WTC11 (cell line): ENCODE results near the gene PRKCE. TPM values are rescaled to one million over a fixed set of nuclear protein-coding genes. Genes with fewer than 3 reads are reported as not detected.

Experiments used
- ATAC-seq: fragments of 200-7000 bp; cut with Tn5 transposase; 2 replicates; pipeline ENCODE4 v1.10.0; 2021; ENCODE audit warnings: mild to moderate bottlenecking, moderate library complexity
- CTCF ChIA-PET: fragments of 300-600 bp; sonication (Branson Sonifier 250); formaldehyde crosslinking; loops from one replicate; lab custom pipeline; 2021; ENCODE audit warnings: antibody characterized with exemption; lab: Charles Lee
- POLR2A ChIA-PET: fragments of 350-600 bp; sonication (Branson Sonifier 250); formaldehyde crosslinking; loops from one replicate; lab custom pipeline; 2021; ENCODE audit warnings: antibody characterized with exemption; lab: Charles Lee
- DNase-seq: peaks from one replicate; pipeline ENCODE4 v3.0.0; 2021; ENCODE audit warnings: low spot score
- H3K27ac Mint-ChIP-seq: 2 replicates; pipeline ENCODE4 v1.8.0; 2021; ENCODE audit warnings: mixed read lengths
- H3K27me3 Mint-ChIP-seq: 2 replicates; pipeline ENCODE4 v1.8.0; 2021; ENCODE audit warnings: low read depth, mild to moderate bottlenecking, moderate library complexity, mixed read lengths
- H3K36me3 Mint-ChIP-seq: 2 replicates; pipeline ENCODE4 v1.8.0; 2021; ENCODE audit warnings: mixed read lengths
- H3K4me1 Mint-ChIP-seq: 2 replicates; pipeline ENCODE4 v1.8.0; 2022; ENCODE audit warnings: mixed read lengths
- H3K4me3 Mint-ChIP-seq: 2 replicates; pipeline ENCODE4 v1.8.0; 2021; ENCODE audit warnings: mild to moderate bottlenecking, moderate library complexity, mixed read lengths
- H3K9me3 Mint-ChIP-seq: 2 replicates; pipeline ENCODE4 v1.8.0; 2021; ENCODE audit warnings: mixed read lengths
- ARID4B ChIP-seq: sonication (generic); formaldehyde crosslinking; IDR thresholded peaks from 2 replicates; pipeline ENCODE4 v1.8.0; 2023; ENCODE audit warnings: missing genetic modification reagents, mild to moderate bottlenecking, borderline replicate concordance
- CBFB ChIP-seq: sonication (generic); formaldehyde crosslinking; IDR thresholded peaks from 2 replicates; pipeline ENCODE4 v1.8.1; 2022; ENCODE audit warnings: mild to moderate bottlenecking, low read depth, missing genetic modification reagents
- E2F5 ChIP-seq: sonication (generic); formaldehyde crosslinking; IDR thresholded peaks from 2 replicates; pipeline ENCODE4 v1.8.1; 2022; ENCODE audit warnings: mild to moderate bottlenecking, moderate library complexity, missing genetic modification reagents
- ELF4 ChIP-seq: sonication (generic); formaldehyde crosslinking; IDR thresholded peaks from 2 replicates; pipeline ENCODE4 v1.8.1; 2022; ENCODE audit warnings: low read depth, mild to moderate bottlenecking, moderate library complexity, missing genetic modification reagents
- EMX1 ChIP-seq: fragments of 250-450 bp; sonication (Bioruptor Pico); IDR thresholded peaks from 2 replicates; pipeline ENCODE4 v1.8.0; 2021; ENCODE audit warnings: mild to moderate bottlenecking
- ESRRA ChIP-seq: sonication (generic); formaldehyde crosslinking; IDR thresholded peaks from 2 replicates; pipeline ENCODE4 v1.8.1; 2022; ENCODE audit warnings: mild to moderate bottlenecking, missing genetic modification reagents, borderline replicate concordance
- FOXP4 ChIP-seq: sonication (generic); formaldehyde crosslinking; IDR thresholded peaks from 2 replicates; pipeline ENCODE4 v1.8.0; 2022; ENCODE audit warnings: mild to moderate bottlenecking, missing genetic modification reagents
- HMGA2 ChIP-seq: fragments of 250-450 bp; sonication (Bioruptor Pico); IDR thresholded peaks from 2 replicates; pipeline ENCODE4 v1.4.0; 2021; ENCODE audit warnings: mild to moderate bottlenecking, moderate library complexity
- JAZF1 ChIP-seq: fragments of 250-450 bp; sonication (Bioruptor Pico); IDR thresholded peaks from 2 replicates; pipeline ENCODE4 v1.9.0; 2021; ENCODE audit warnings: moderate library complexity, mild to moderate bottlenecking, inconsistent platforms
- MAX ChIP-seq: sonication (generic); formaldehyde crosslinking; IDR thresholded peaks from 2 replicates; pipeline ENCODE4 v1.8.0; 2022; ENCODE audit warnings: mild to moderate bottlenecking, missing genetic modification reagents
- NFATC4 ChIP-seq: fragments of 250-450 bp; sonication (Bioruptor Pico); IDR thresholded peaks from 2 replicates; pipeline ENCODE4 v1.9.0; 2021; ENCODE audit warnings: mild to moderate bottlenecking
- SOX15 ChIP-seq: fragments of 250-450 bp; sonication (Bioruptor Pico); IDR thresholded peaks from 2 replicates; pipeline ENCODE4 v1.9.0; 2021; ENCODE audit warnings: mild to moderate bottlenecking
- SP1 ChIP-seq: sonication (generic); formaldehyde crosslinking; conservative IDR thresholded peaks from 2 replicates; pipeline ENCODE4 v1.8.1; 2022; ENCODE audit warnings: missing genetic modification reagents
- TCF7 ChIP-seq: sonication (generic); formaldehyde crosslinking; IDR thresholded peaks from 2 replicates; pipeline ENCODE4 v1.8.0; 2022; ENCODE audit warnings: mild to moderate bottlenecking, low read depth, missing genetic modification reagents, moderate library complexity
- TEAD1 ChIP-seq: sonication (generic); formaldehyde crosslinking; IDR thresholded peaks from 2 replicates; pipeline ENCODE4 v1.8.0; 2022; ENCODE audit warnings: mild to moderate bottlenecking, missing genetic modification reagents
- TP53 ChIP-seq: sonication (generic); formaldehyde crosslinking; IDR thresholded peaks from 2 replicates; pipeline ENCODE4 v1.8.1; 2023; ENCODE audit warnings: mild to moderate bottlenecking, missing genetic modification reagents
- USF2 ChIP-seq: sonication (generic); formaldehyde crosslinking; IDR thresholded peaks from 2 replicates; pipeline ENCODE4 v1.8.1; 2023; ENCODE audit warnings: mild to moderate bottlenecking, missing genetic modification reagents, moderate library complexity
- ZBTB21 ChIP-seq: sonication (generic); formaldehyde crosslinking; IDR thresholded peaks from 2 replicates; pipeline ENCODE4 v1.8.1; 2023; ENCODE audit warnings: mild to moderate bottlenecking, missing genetic modification reagents, borderline replicate concordance
- ZNF219 ChIP-seq: sonication (generic); formaldehyde crosslinking; IDR thresholded peaks from 2 replicates; pipeline ENCODE4 v1.8.0; 2023; ENCODE audit warnings: missing genetic modification reagents, mild to moderate bottlenecking, borderline replicate concordance
- ZNF263 ChIP-seq: sonication (generic); formaldehyde crosslinking; IDR thresholded peaks from 2 replicates; pipeline ENCODE4 v1.8.1; 2022; ENCODE audit warnings: low read depth, mild to moderate bottlenecking, moderate library complexity, missing genetic modification reagents
- ZNF396 ChIP-seq: fragments of 250-450 bp; sonication (Bioruptor Pico); IDR thresholded peaks from 2 replicates; pipeline ENCODE4 v1.8.0; 2021; ENCODE audit warnings: mild to moderate bottlenecking, moderate library complexity, borderline replicate concordance
- ZNF532 ChIP-seq: fragments of 250-450 bp; sonication (Bioruptor Pico); IDR thresholded peaks from 2 replicates; pipeline ENCODE4 v1.9.0; 2021; ENCODE audit warnings: mild to moderate bottlenecking, borderline replicate concordance
- ZSCAN18 ChIP-seq: fragments of 250-450 bp; sonication (Bioruptor Pico); IDR thresholded peaks from 2 replicates; pipeline ENCODE4 v2.1.2; 2022; ENCODE audit warnings: mild to moderate bottlenecking, moderate library complexity
- total RNA-seq: library from RNA; stranded (reverse); gene quantifications from 3 replicates; pipeline ENCODE4 v1.2.3, GENCODE V29; 2021

PRKCE gene
- total RNA-seq, 1 experiment from 2014 or later = 5.8 TPM

- no peaks in the 10 kb centered on the region for H3K36me3 Mint-ChIP-seq
- POLR2A ChIA-PET = no interaction called here
- no peak overlapping the region for H3K27ac Mint-ChIP-seq
- no peak for ATAC-seq
- DNase-seq = no peak
- no peaks in the 10 kb centered on the region for H3K9me3 Mint-ChIP-seq
- no peak overlapping the region for H3K4me3 Mint-ChIP-seq
- TF ChIP-seq SOX15 (CRISPR knock-in tag) = no peak
- TF ChIP-seq USF2 (CRISPR knock-in tag) = no peak
- TF ChIP-seq TP53 (CRISPR knock-in tag) = no peak
- TF ChIP-seq ZNF219 (CRISPR knock-in tag) = no peak
- TF ChIP-seq E2F5 (CRISPR knock-in tag) = no peak
- TF ChIP-seq ZNF396 = no peak
- TF ChIP-seq MAX (CRISPR knock-in tag) = no peak
- no peak for TF ChIP-seq ESRRA (CRISPR knock-in tag)
- TF ChIP-seq ZBTB21 (CRISPR knock-in tag) = no peak
- TF ChIP-seq ZNF263 (CRISPR knock-in tag) = no peak
- no peak for TF ChIP-seq FOXP4
- no peak for TF ChIP-seq ELF4 (CRISPR knock-in tag)
- TF ChIP-seq HMGA2 (CRISPR knock-in tag) = no peak
- peaks cover 12% of the 10 kb centered on the region for H3K4me1 Mint-ChIP-seq
- no peaks in the 10 kb centered on the region for H3K27me3 Mint-ChIP-seq
- CTCF ChIA-PET = interaction anchor here (1.2 to 1.6 kb wide), 2 partner anchors 10 to 80 kb away, joined by 4 read pairs; no protein-coding TSS in a partner anchor
Measured at GRCh38 chr2:45983213-45983612, 331.7 kb downstream of the PRKCE start.

GRCh38 chr2:45984366-45984765 is 332.9 kb downstream of the PRKCE start:
- ATAC-seq = no peak
- DNase-seq = no peak
- Mint-ChIP-seq H3K36me3 (no peaks in the 10 kb centered on the region), H3K4me3 (no peak overlapping the region), H3K27me3 (no peaks in the 10 kb centered on the region), H3K4me1 (peaks cover 17% of the 10 kb centered on the region), H3K9me3 (no peaks in the 10 kb centered on the region), H3K27ac (no peak overlapping the region)
- CTCF ChIA-PET = no interaction called here
- POLR2A ChIA-PET = no interaction called here
- TF ChIP-seq CBFB (CRISPR knock-in tag) (no peak), ZNF396 (no peak), TEAD1 (CRISPR knock-in tag) (no peak), JAZF1 (CRISPR knock-in tag) (no peak), NFATC4 (CRISPR knock-in tag) (no peak), TCF7 (CRISPR knock-in tag) (no peak), EMX1 (no peak), ZSCAN18 (CRISPR knock-in tag) (no peak), SP1 (CRISPR knock-in tag) (no peak), ZNF532 (no peak), ARID4B (no peak)
